HCT116 (cell line): ENCODE results near the gene CDHR3. TPM values are rescaled to one million over a fixed set of nuclear protein-coding genes. Genes with fewer than 3 reads are reported as not detected.

Source experiments
- ATAC-seq: fragments of 200-7000 bp; cut with Tn5 transposase; 2 replicates; pipeline ENCODE4 v1.9.1; 2020; ENCODE audit warnings: mild to moderate bottlenecking, moderate library complexity
- BruUV-seq: library from RNA; stranded (reverse); fragments of 400-500 nt; replicated peaks from 2 replicates; lab custom pipeline; 2021; lab: Mats Ljungman, UMichigan
- CTCF ChIA-PET: fragments of 300-600 bp; sonication (Branson Sonifier 250); formaldehyde crosslinking; loops from one replicate; lab custom pipeline; 2021; ENCODE audit warnings: antibody characterized with exemption; lab: Charles Lee
- POLR2A ChIA-PET: fragments of 300-600, 350-600 bp; sonication (Branson Sonifier 250); formaldehyde crosslinking; loops from one replicate; lab custom pipeline; 2021; ENCODE audit warnings: antibody characterized with exemption; lab: Charles Lee
- RAD21 ChIA-PET, 2 experiments: fragments of 300-600 bp; sonication (Branson Sonifier 250); formaldehyde crosslinking; loops; one replicate each; lab custom pipeline; 2023; ENCODE audit warnings: low total read pairs in 2 of 2; ENCODE audit not compliant: uncharacterized antibody in 2 of 2, unreplicated experiment in 2 of 2, low non-redundant PET in 1 of 2; lab: Charles Lee
- DNase-seq: peaks from one replicate; pipeline ENCODE4 v3.0.0-alpha.2; 2010; ENCODE audit warnings: low read depth, low spot score
- H2AFZ ChIP-seq: fragments of 200-600 bp; shearing (Covaris generic), sonication (generic); 2 replicates; pipeline ENCODE4 v1.6.1; 2017; ENCODE audit warnings: low read depth, mixed run types, mixed read lengths, antibody characterized with exemption, low read length; ENCODE audit not compliant: poor library complexity, severe bottlenecking
- H3K27ac ChIP-seq: 2 replicates; pipeline ENCODE4 v1.5.1; 2012; ENCODE audit warnings: low read depth, low read length
- H3K27me3 ChIP-seq: fragments of 200-600 bp; sonication (generic); 2 replicates; pipeline ENCODE4 v1.6.1; 2016; ENCODE audit warnings: mixed run types, low read length, mixed read lengths; ENCODE audit not compliant: insufficient read depth
- H3K36me3 ChIP-seq, 2 experiments: fragments of 200-500 bp in 1 of 2; fragments of 200-600 bp in 1 of 2; sonication (Bioruptor generic) in 1 of 2; sonication (generic) in 1 of 2; 2 replicates each; pipeline versions ENCODE4 v1.5.1 to v1.6.1; 2014 to 2016; ENCODE audit warnings: low read length in 2 of 2, inconsistent platforms in 1 of 2, mixed read lengths in 1 of 2, mixed run types in 1 of 2; ENCODE audit not compliant: insufficient read depth in 2 of 2, control insufficient read depth in 1 of 2
- H3K4me1 ChIP-seq, 2 experiments: fragments of 200-600 bp in 1 of 2; sonication (generic) in 1 of 2; 2 replicates each; pipeline versions ENCODE4 v1.5.1 to v1.6.1; 2012 to 2017; ENCODE audit warnings: low read length in 2 of 2, inconsistent platforms in 1 of 2, mild to moderate bottlenecking in 1 of 2, mixed read lengths in 1 of 2, mixed run types in 1 of 2, moderate library complexity in 1 of 2; ENCODE audit not compliant: insufficient read depth in 2 of 2, control insufficient read depth in 1 of 2
- H3K4me2 ChIP-seq: fragments of 200-600 bp; sonication (generic); 2 replicates; pipeline ENCODE4 v1.6.1; 2017; ENCODE audit warnings: mixed run types, low read length, mixed read lengths
- H3K4me3 ChIP-seq, 2 experiments: fragments of 200-600 bp in 1 of 2; sonication (generic) in 1 of 2; replicated peaks in 1 of 2; 2 replicates each; pipeline ENCODE4 v1.5.1; 2011 to 2016; ENCODE audit warnings: low read length in 2 of 2, control low read depth in 1 of 2, low read depth in 1 of 2, mild to moderate bottlenecking in 1 of 2, mixed read lengths in 1 of 2, mixed run types in 1 of 2
- H3K79me2 ChIP-seq: fragments of 200-600 bp; sonication (generic); 2 replicates; pipeline ENCODE4 v1.6.1; 2017; ENCODE audit warnings: mild to moderate bottlenecking, mixed run types, low read length, moderate library complexity, mixed read lengths; ENCODE audit not compliant: insufficient read depth
- H3K9ac ChIP-seq: fragments of 200-600 bp; sonication (generic); 2 replicates; pipeline ENCODE4 v1.6.1; 2016; ENCODE audit warnings: low read length, mixed read lengths
- H3K9me2 ChIP-seq: fragments of 200-600 bp; sonication (generic), shearing (Covaris generic); 2 replicates; pipeline ENCODE4 v1.6.1; 2017; ENCODE audit warnings: mixed run types, mild to moderate bottlenecking, moderate library complexity; ENCODE audit not compliant: insufficient read depth
- H3K9me3 ChIP-seq, 2 experiments: fragments of 200-500 bp in 1 of 2; fragments of 200-600 bp in 1 of 2; sonication (Bioruptor generic) in 1 of 2; sonication (generic) in 1 of 2; 2 replicates each; pipeline ENCODE4 v1.6.1; 2014 to 2017; ENCODE audit warnings: low read length in 2 of 2, mixed read lengths in 2 of 2, inconsistent platforms in 1 of 2, low read depth in 1 of 2, mild to moderate bottlenecking in 1 of 2, mixed run types in 1 of 2, moderate library complexity in 1 of 2; ENCODE audit not compliant: control insufficient read depth in 1 of 2, insufficient read depth in 1 of 2
- H4K20me1 ChIP-seq: fragments of 200-600 bp; sonication (generic), shearing (Covaris generic); 2 replicates; pipeline ENCODE4 v1.6.1; 2017; ENCODE audit warnings: mixed run types, mild to moderate bottlenecking, moderate library complexity; ENCODE audit not compliant: insufficient read depth
- CBX3 ChIP-seq: IDR thresholded peaks from 2 replicates; pipeline ENCODE4 v1.6.1; 2012; ENCODE audit warnings: low read depth
- CEBPB ChIP-seq: IDR thresholded peaks from 2 replicates; pipeline ENCODE4 v1.6.1; 2012; ENCODE audit warnings: low read depth
- CTCF ChIP-seq, 3 experiments: fragments of 200-600 bp in 1 of 3; sonication (generic) in 1 of 3; IDR thresholded peaks in 2 of 3; conservative IDR thresholded peaks in 1 of 3; 2 replicates each; pipeline ENCODE4 v1.5.1; 2012 to 2017; ENCODE audit warnings: low read depth in 2 of 3, low read length in 2 of 3, antibody characterized with exemption in 1 of 3, borderline replicate concordance in 1 of 3, control low read depth in 1 of 3, mild to moderate bottlenecking in 1 of 3, mixed read lengths in 1 of 3, mixed run types in 1 of 3, moderate library complexity in 1 of 3; ENCODE audit not compliant: insufficient read depth in 1 of 3
- EZH2 ChIP-seq: fragments of 200-600 bp; sonication (generic); IDR thresholded peaks from 2 replicates; pipeline ENCODE4 v1.6.1; 2017; ENCODE audit warnings: antibody characterized with exemption, mixed run types
- EZH2phosphoT487 ChIP-seq: fragments of 200-600 bp; IDR thresholded peaks from 2 replicates; pipeline ENCODE4 v1.6.1; 2018; ENCODE audit warnings: antibody characterized with exemption, borderline replicate concordance
- FOSL1 ChIP-seq: IDR thresholded peaks from 2 replicates; pipeline ENCODE4 v1.6.1; 2012; ENCODE audit warnings: low read depth
- JUND ChIP-seq: IDR thresholded peaks from 2 replicates; pipeline ENCODE4 v1.6.1; 2012
- MAX ChIP-seq: IDR thresholded peaks from 2 replicates; pipeline ENCODE4 v1.6.1; 2012
- POLR2A ChIP-seq: IDR thresholded peaks from 2 replicates; pipeline ENCODE4 v1.7.0; 2011; ENCODE audit warnings: borderline replicate concordance; ENCODE audit not compliant: insufficient read depth, insufficient read length; ENCODE audit errors: extremely low read depth
- POLR2AphosphoS5 ChIP-seq: IDR thresholded peaks from 2 replicates; pipeline ENCODE4 v1.6.1; 2011; ENCODE audit warnings: mild to moderate bottlenecking, low read depth, low read length, moderate library complexity
- RAD21 ChIP-seq: IDR thresholded peaks from 2 replicates; pipeline ENCODE4 v1.6.1; 2012; ENCODE audit warnings: low read depth, mild to moderate bottlenecking
- REST ChIP-seq: IDR thresholded peaks from 2 replicates; pipeline ENCODE4 v1.6.1; 2012; ENCODE audit warnings: low read depth
- SP1 ChIP-seq: IDR thresholded peaks from 2 replicates; pipeline ENCODE4 v1.6.1; 2012; ENCODE audit warnings: low read depth
- TCF7L2 ChIP-seq: IDR thresholded peaks from 2 replicates; pipeline ENCODE4 v1.7.0; 2011; ENCODE audit warnings: borderline replicate concordance, inconsistent platforms; ENCODE audit not compliant: insufficient read depth, insufficient read length; ENCODE audit errors: extremely low read depth
- YY1 ChIP-seq: IDR thresholded peaks from 2 replicates; pipeline ENCODE4 v1.6.1; 2011; ENCODE audit warnings: low read length, low read depth, moderate library complexity, mild to moderate bottlenecking; ENCODE audit not compliant: insufficient replicate concordance; ENCODE audit errors: extremely low read depth
- ZBTB33 ChIP-seq: IDR thresholded peaks from 2 replicates; pipeline ENCODE4 v1.6.1; 2011; ENCODE audit warnings: mild to moderate bottlenecking, low read length, moderate library complexity; ENCODE audit not compliant: insufficient replicate concordance; ENCODE audit errors: extremely low read depth
- ZNF274 ChIP-seq: fragments of 200-500 bp; sonication (Bioruptor generic); IDR thresholded peaks from 2 replicates; pipeline ENCODE4 v1.6.1; 2014; ENCODE audit warnings: mild to moderate bottlenecking, low read depth, low read length, inconsistent platforms
- intact Hi-C: fragments of 100-400 bp; cut with micrococcal nuclease; formaldehyde crosslinking; loops from 2 replicates; pipeline ENCODE4 v1.10.0; 2022
- total RNA-seq: library from RNA; stranded (reverse); gene quantifications from one replicate; pipeline ENCODE4 v1.2.1, GENCODE V29; 2021; ENCODE audit not compliant: unreplicated experiment

Gene CDHR3
- total RNA-seq, 1 experiment from 2014 or later: 5.5 TPM

- BruUV-seq: no TSS peak
- H3K9me2 ChIP-seq: no peaks in the 10 kb centered on the region
- ATAC-seq (no peak), DNase-seq (no peak)
- H3K36me3 ChIP-seq: no peaks in the 10 kb centered on the region
- no peaks in the 10 kb centered on the region for H3K27me3 ChIP-seq
- no peaks in the 10 kb centered on the region for H3K9me3 ChIP-seq
- TF ChIP-seq ZBTB33 (no peak), REST (no peak), EZH2 (no peak), POLR2AphosphoS5 (no peak), TCF7L2 (no peak), SP1 (no peak), EZH2phosphoT487 (no peak), CTCF (IDR thresholded peaks at IDR 0.05 in 2 of 3, conservative IDR thresholded peaks at IDR 0.05 in 1 of 3; ENCODE audit: borderline replicate concordance in 1 of 3, insufficient read depth in 1 of 3, low read depth in 2 of 3, low read length in 2 of 3) (no peak), MAX (no peak), CBX3 (no peak), RAD21 (no peak), YY1 (no peak), JUND (no peak), ZNF274 (no peak), CEBPB (no peak), POLR2A (no peak), FOSL1 (no peak)
- no peaks in the 10 kb centered on the region for H4K20me1 ChIP-seq
- no peak overlapping the region for H3K27ac ChIP-seq
- intact Hi-C loops: no loop called here
- no peaks in the 10 kb centered on the region for H3K79me2 ChIP-seq
- no peak overlapping the region for H3K4me2 ChIP-seq
- H2AFZ ChIP-seq: no peak overlapping the region
- RAD21 ChIA-PET: no interaction called here
- CTCF ChIA-PET: no interaction called here
- H3K4me3 ChIP-seq: no peak overlapping the region
- H3K9ac ChIP-seq: no peak overlapping the region
- POLR2A ChIA-PET: no interaction called here
- H3K4me1 ChIP-seq: no peaks in the 10 kb centered on the region
Measured at GRCh38 chr7:106076537-106076936, 113.5 kb downstream of the CDHR3 start.
